ENCODE data around the gene MRPL20.
"Not testable (repeated sequence)": the region's sequence is repeated elsewhere in the genome, so short reads cannot be mapped to it uniquely, and the experiment has no call there.

The MRPL20 gene

DNA sequence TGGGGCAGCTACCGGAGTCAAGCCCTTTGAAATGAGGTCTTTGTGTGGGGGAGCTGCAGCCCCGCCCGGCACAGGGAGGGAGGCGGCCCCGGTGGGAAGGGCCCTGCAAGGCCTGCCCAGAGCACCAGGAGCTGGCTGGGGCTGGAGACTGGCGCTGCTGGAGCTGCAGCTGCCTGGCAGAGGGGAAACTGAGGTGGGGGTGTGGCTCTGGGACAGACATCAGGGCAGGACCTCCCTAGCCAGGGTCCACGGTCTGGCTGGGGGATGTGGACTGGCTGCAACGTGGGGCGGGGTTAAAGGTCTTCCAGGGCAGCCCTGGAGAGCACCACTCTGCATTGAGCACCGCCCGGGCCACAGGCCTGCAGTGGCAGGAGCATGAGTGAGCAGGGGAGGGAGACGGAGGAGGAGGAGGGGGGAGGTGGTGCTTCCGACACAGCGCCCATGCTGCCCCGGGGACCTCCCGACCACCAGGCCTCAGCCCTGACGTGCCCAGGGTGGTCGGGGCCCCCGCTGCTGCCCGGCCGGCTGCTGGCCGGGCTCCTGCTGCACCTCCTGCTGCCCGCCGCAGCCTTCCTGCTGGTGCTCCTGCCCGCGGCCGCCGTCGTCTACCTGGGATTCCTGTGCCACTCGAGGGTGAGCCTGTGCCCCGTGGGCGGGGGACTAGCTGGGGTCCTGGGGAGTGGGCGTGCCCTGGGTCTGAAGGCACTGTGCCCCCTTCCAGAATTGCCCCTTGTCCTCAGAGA lies 18.8 kb upstream of the MRPL20 start:
- DNase-seq (ENCODE audit: low read depth) = no peak

GRCh38 chr1:1425426-1425752 lies 18.3 kb upstream of the MRPL20 start:
- DNase-seq (ENCODE audit: low read depth) = no peak

DNA sequence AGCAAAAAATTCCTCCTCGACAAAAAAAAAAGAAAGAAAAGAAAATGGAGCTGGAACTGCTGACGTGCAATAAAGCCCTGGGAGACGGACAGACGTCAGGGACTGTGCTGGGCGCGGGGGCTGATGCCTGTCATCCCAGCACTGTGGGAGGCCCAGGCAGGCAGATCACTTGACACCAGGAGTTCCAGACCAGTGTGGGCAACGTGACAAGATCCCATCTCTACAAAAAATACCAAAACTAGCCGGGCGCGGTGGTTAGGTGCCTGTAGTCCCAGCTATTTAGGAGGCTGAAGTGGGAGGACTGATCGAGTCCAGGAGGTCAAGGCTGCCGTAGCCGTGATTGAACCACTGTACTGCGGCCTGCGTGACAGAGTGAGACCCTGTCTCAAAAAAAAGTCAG lies 17.6 kb upstream of the MRPL20 start:
- DNase-seq (ENCODE audit: low read depth) = no peak

DNA sequence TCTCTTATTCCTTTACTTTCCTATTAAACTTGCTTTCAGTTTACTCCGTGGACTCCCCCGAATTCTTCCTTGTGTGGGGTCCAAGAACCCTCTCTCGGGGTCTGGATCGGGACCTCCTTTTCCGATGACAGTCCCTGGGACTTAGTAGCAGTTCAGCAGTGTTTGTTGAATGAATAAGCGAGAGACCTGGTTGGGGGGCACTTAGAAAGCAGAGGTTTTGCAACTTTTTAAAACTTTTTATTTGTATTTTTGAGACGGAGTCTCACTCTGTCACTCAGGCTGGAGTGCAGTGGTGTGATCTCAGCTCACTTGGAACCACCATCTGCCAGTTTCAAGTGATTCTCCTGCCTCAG lies 16.1 kb upstream of the MRPL20 start:
- DNase-seq (ENCODE audit: low read depth) = no peak

DNA sequence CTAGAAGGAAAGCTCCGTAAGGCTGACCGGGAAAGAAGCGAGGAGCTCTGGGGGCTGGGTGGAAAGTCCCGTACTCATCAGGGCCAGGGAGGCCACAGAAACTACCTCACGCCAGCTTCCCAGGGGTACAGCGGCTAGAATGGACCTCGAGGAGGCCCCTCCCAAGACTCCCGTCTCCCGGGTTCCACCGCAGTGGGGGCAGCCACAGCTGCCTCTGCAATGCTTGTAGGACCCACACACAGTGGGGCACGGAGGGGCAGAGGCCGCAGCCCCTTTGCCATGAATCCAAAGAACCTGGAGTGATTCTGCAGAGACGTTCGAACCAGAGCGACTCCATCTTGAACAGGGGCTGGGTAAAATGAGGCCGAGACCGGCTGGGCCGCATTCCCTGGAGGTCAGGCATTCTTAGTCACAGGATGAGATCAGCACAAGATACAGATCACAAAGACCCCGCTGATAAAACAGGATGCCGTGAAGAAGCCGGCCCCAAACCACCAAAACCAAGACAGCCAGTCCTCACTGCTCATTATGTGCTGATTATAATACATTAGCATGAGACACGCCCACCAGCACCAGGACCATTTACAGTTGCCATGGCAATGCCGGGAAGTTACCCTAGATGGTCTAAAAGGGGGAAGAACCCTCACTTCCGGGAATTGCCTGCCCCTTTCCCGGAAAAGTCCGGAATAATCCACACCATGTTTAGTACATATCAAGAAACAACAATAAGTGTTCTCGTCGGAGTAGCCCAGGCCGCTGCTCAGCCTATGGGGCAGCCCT lies 15.6 kb upstream of the MRPL20 start:
- DNase-seq (ENCODE audit: low read depth) = no peak

DNA sequence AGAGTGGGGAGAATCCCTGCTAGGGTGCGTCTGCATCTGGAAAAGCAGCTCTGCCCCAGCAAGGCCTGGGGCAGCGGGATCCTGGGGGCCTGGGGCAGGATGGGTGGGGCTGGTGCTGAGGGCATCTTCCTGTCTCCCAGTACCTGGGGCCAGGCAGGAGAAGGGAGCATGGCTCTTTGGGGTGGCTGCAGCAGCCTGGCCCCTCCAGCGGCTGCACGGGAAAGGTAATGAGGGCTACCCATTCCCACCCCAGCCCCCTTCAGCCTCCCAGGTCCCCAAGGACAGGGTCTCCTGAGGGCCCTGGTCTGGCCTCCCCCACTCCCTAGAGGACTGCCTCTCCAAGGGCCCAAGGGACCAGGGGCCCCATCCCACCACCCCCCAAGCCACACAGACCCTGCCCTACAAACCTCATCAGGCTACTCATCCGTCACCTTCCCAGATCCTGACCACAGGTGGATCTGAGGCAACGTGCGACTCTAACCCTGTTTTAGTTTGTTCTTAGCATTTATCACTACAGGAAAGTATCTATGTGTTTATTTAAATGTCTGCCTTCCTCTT lies 14.9 kb upstream of the MRPL20 start:
- no peak for DNase-seq (ENCODE audit: low read depth)

GRCh38 chr1:1421147-1421906 lies 14.2 kb upstream of the MRPL20 start, which contains the start of gene ANKRD65:
TSS of gene ANKRD65 (minus strand) at chr1:1421276. CDS start at chr1:1421005, 271 bp downstream.
- DNase-seq (ENCODE audit: low read depth) = no peak

- DNase-seq (ENCODE audit: low read depth) = no peak
Observed at GRCh38 chr1:1420654-1421141, 13.6 kb upstream of the MRPL20 start.

DNA sequence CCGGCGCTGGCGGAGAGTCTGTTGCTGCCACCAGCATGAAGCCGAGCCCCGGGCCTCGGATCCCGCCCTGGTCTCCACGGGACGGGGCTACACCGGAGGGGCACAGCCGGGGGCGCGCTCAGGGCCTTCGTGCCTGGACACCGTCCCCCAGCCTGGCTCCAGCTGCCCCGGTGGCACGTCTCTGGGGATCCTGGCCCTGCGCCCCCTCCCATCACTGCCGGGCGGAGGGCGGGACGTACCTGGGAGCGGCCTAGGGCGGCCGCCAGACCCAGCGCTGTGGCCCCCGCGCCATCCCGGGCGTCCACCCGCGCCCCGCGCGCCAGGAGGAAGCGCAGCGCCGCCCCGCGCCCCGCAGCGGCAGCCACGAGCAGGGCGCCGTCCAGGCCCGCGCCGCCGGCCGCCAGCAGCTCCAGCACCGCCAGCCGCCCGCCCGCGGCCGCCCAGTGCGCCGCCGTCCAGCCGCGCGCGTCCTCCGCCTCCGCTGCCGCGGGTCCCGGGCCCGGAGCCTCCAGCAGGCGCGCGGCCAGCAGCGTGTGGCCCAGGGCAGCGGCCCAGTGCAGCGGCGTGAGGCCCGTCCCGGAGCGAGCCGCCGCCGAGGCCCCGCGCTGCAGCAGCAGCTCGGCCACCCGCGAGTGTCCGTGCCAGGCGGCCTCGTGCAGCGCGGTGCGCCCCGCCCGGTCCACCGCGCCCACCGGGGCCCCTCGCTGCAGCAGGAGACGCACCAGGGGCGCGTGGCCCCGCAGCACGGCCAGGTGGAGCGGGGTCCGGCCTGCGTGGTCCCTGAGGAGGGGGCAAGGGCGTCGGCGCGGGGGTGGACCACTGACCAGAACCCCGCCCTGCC lies 12.9 kb upstream of the MRPL20 start:
- DNase-seq (ENCODE audit: low read depth) = no peak

- DNase-seq (ENCODE audit: low read depth) = no peak
Observed at GRCh38 chr1:1419363-1419812, 12.3 kb upstream of the MRPL20 start.

- no peak for DNase-seq (ENCODE audit: low read depth)
Observed at GRCh38 chr1:1418464-1419362, 11.6 kb upstream of the MRPL20 start.

DNA sequence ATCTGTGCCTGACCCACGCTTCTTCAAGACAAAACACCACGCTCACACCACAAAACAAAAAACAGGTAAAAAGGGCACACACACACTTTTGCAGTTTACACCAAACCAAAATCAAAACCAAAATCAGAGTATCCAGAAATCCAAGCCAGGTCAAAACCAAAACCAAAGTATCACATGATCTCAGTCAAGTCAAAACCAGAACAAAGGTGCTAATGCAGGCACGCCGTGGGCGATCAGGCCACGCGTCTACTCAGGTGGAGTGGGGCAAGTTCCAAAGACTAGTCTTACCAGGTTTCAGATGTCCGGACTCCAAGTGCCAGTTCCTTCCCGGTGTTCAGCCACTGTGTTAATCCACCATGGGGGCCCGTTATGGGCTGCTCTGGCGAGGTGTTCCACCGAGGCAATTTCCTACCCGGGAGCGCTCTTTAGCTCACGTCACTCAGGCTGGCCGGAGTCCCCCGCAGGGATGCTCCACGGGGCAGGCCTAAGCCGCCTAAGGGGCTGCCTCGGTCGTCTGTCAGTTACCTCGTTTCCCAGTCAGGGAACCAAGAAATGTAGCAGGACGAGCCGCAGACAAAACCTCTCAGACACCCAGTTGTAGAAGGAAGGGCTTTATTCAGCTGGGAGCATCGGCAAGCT lies 10.9 kb upstream of the MRPL20 start:
- not testable (repeated sequence) for DNase-seq (ENCODE audit: low read depth)

- not testable (repeated sequence) for DNase-seq (ENCODE audit: low read depth)
Observed at GRCh38 chr1:1417396-1417795, 10.3 kb upstream of the MRPL20 start.

- DNase-seq (ENCODE audit: low read depth) = no peak
Observed at GRCh38 chr1:1415751-1416150, 8.7 kb upstream of the MRPL20 start.

GRCh38 chr1:1412311-1412902 lies 5.3 kb upstream of the MRPL20 start:
- not testable (repeated sequence) for DNase-seq (ENCODE audit: low read depth)

- DNase-seq (ENCODE audit: low read depth) = no peak
Observed at GRCh38 chr1:1411626-1412025, 4.5 kb upstream of the MRPL20 start.

GRCh38 chr1:1410238-1410637 lies 3.1 kb upstream of the MRPL20 start:
- not testable (repeated sequence) for DNase-seq (ENCODE audit: low read depth)

GRCh38 chr1:1407636-1408318 lies 684 bp upstream of the MRPL20 start:
- no peak for DNase-seq (ENCODE audit: low read depth)

All from HS-5 (cell line).